Astrocyte of the spinal cord (primary cell): ENCODE data around the gene NOL6.
A peak's percentile ranks its signal among the peaks of the same experiment; 100 is the strongest.

ENCODE experiments used
- DNase-seq: peaks from one replicate; pipeline ENCODE4 v3.0.0; 2011; ENCODE audit warnings: low read depth, low spot score
- H3K4me3 ChIP-seq: 2 replicates; pipeline ENCODE4 v1.5.1; 2011; ENCODE audit warnings: low read depth, mild to moderate bottlenecking, low read length, moderate library complexity
- in situ Hi-C: cut with HindIII; loops from 2 replicates; pipeline ENCODE4 v1.10.0; 2017; ENCODE audit warnings: low sequenced_read_pairs
- TF ChIP-seq, protein P1 (sequence below): IDR thresholded peaks from 2 replicates; pipeline ENCODE4 v1.5.1; 2012; ENCODE audit warnings: low read depth, mild to moderate bottlenecking, low read length, inconsistent platforms

The NOL6 gene

DNA sequence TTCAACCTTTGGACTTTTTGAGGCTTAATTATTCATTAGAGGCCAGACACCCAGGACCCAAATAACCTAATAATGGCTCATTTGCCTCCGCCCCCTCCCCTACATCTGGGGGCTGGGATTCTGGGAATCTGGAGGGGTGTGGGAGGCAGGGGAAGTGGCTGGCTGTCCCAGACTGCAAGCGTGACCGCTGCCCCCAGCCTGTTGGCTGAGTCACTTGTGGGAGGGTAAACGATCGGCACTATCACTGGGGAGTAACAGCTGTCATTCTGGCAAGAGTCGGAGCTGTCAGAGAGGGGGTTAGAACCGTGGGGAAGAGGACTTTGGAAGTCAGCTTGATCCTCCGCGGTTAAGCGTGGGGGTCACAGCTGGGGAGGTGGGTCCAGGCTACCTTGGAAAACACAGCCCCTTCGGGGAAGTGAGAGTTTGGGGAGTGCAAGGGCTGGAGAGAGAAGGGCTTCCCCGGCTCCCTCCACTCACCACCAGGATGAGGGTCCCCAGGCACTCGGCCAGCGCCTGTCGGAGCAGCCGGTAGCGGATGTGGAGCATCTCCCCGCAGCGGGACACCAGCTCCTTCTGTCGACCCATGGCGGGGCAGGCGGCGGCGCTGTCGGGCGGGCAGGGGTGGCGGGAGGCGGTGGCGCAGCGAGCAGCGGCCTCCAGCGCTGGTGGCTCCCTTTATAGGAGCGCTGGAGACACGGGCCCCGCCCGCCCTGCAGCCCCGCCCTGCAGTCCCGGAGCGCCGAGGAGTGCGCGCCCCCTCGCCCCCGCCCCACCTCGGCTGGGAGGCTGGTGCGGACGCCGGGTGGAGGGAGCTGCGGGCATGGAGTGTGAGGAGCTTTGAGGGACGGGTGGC lies 26.6 kb downstream of the NOL6 start, which contains the start of gene AQP3:
TSS of gene AQP3 (minus strand) at position 648 of the 853 bp plus-strand sequence. CDS start at position 585, 63 bp downstream.
- peak; percentile 29 for DNase-seq
- in situ Hi-C loops = no loop called here
- TF ChIP-seq, protein P1, sequence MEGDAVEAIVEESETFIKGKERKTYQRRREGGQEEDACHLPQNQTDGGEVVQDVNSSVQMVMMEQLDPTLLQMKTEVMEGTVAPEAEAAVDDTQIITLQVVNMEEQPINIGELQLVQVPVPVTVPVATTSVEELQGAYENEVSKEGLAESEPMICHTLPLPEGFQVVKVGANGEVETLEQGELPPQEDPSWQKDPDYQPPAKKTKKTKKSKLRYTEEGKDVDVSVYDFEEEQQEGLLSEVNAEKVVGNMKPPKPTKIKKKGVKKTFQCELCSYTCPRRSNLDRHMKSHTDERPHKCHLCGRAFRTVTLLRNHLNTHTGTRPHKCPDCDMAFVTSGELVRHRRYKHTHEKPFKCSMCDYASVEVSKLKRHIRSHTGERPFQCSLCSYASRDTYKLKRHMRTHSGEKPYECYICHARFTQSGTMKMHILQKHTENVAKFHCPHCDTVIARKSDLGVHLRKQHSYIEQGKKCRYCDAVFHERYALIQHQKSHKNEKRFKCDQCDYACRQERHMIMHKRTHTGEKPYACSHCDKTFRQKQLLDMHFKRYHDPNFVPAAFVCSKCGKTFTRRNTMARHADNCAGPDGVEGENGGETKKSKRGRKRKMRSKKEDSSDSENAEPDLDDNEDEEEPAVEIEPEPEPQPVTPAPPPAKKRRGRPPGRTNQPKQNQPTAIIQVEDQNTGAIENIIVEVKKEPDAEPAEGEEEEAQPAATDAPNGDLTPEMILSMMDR = peak; percentile 26
- peak within 1 kb of the TSS; percentile 32 for H3K4me3 ChIP-seq

DNA sequence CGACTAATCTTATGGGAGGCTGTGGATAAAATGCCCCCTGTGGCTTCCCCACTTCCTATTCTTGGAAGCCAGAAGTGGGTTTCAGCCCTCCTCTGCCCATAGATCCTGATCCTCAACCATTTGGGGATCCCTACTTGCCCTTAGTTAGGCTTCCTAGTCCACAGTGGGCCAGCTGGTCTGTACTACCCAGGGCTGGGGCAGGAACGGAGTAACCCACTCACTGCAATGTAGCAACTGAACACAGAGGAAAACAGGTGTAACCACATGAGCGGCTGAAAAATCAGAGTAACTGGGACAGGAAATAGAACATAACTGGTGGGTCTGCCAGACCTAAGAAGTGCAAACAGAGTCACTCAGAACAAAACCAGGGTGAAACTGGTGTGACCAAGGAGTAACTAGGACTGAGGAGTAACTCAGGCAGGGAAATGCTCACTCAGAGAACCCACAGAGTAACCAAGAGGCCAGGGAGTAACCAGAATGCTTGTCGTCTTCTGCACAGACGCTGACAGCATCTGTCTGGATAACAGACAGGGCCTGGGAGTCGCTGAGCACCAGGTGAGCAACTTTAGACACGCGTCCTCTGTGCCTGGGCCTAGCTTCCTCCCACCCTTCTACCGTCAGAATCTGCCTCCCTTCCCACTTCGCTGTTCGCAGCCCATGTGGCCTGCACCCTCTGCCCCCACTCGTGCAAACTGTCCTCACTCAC lies 27.3 kb downstream of the NOL6 start:
- TF ChIP-seq, protein P1 = no peak
- H3K4me3 ChIP-seq = no peak overlapping the region
- in situ Hi-C loops = no loop called here
- DNase-seq = no peak

DNA sequence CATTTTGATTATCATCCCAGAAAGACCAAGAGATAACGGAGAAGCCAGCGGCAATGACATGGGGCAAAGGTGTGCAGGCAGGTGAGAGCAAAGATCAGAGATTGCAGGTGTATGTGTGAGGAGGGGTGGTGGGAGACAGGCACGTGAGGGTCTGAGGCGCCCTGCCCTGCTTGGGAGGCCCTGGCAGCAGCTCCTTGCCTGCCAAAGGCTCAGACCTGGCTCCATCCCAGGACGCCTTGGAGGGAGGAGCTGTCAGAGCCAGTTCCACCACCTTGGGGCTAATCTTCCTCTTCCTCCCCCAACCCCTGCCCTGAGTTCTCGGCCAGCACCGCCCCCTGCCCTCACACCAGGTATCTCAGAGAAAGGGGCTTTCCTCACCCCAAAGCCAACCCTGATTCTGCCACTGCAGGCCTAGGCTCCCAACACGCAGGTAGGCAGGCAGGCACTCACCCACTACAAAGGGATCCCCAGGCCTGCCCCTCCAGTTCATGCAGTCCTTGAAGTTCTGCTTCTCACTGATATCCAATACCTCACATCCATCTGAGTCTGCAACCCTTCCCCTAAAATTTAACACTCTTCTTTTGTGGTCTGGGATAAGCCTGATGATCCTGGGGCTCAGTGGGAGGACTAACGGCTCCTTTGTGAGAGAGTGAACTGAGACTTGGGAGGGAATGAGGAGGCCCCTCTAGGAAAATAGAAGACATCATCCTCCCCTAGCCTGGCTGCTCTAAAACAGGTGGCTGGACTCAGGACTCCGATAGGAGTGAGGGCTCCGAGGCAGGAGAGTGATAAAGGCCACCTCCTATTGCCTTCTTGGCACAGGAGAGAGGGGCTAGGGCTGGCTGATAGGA lies 28.1 kb downstream of the NOL6 start:
- DNase-seq = no peak
- H3K4me3 ChIP-seq = no peak overlapping the region

DNA sequence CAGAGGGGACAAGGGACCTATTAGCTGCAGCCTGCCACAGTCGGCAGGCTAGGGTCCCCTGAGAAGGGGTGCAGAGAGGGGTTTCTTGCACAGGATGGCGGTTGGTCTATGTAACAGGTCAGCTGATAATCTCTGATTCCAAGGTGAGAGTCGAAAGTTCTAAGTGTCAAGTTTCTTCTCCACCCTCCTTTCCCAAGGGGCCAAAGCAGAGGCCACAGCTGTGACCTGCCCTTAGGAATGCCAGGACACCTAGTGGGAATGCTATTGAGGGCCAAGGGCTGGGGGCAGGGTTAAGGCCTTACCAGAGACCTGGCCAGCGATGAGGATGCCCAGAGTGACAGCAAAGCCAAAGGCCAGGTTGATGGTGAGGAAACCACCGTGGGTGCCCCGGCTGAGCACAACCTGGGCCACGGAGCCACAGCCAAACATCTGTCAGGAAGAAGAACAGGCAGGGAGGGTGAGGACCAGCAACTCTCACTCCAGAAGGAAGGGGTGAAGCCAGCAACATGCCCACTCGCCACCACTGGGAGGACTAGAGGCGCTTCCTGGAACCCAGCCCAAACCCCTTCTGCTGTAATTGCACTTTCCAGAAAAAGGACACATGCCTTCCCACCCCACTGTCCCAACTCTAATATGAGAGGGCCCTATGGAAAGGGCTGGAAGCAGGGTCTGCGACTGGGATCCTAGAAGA lies 30.1 kb downstream of the NOL6 start:
- in situ Hi-C loops = no loop called here
- TF ChIP-seq, protein P1 = no peak
- no peak overlapping the region for H3K4me3 ChIP-seq
- DNase-seq = no peak

More for the DNA sequence above, 28.1 kb downstream of the NOL6 start:
- TF ChIP-seq, protein P1 = no peak
- in situ Hi-C loops = no loop called here

DNA sequence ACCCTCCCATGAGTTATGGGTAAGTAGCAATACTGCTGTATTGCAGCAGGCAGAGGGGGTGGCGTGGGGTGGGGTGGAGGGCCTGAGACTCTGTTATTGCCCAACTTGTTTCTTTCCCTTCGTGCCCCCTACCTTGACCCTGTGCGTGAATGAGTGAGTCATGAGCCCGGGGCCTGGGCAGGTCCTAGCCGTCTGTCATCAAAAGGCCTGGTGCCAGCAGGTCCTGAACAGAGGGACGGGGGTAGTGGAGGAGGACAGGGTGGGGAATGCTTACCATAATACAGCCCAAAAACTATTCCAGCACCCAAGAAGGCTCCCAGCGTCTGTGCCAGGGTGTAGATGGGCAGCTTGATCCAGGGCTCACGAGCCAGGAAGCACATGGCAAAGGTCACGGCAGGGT lies 30.7 kb downstream of the NOL6 start:
- TF ChIP-seq, protein P1 = no peak
- DNase-seq = no peak
- in situ Hi-C loops = no loop called here
- H3K4me3 ChIP-seq = no peak overlapping the region
